Right atrium auricular region (tissue), 2 donors: ENCODE results near the gene CCSAP. TPM values are rescaled to one million over a fixed set of nuclear protein-coding genes. Genes with fewer than 3 reads are reported as not detected.
"Not testable (repeated sequence)": the region's sequence is repeated elsewhere in the genome, so short reads cannot be mapped to it uniquely, and the experiment has no call there.

ENCODE experiments used
- DNase-seq: peaks from one replicate; pipeline ENCODE4 v3.0.0-alpha.2; 2019; ENCODE audit warnings: low spot score
- H3K27ac ChIP-seq, 2 donors: fragments of 200-600 bp; sonication (generic); 1 replicate in 1 of 2; 2 replicates in 1 of 2; pipeline ENCODE4 v1.5.1; 2016 to 2019
- H3K27me3 ChIP-seq, 2 donors: fragments of 200-600 bp; sonication (generic); one replicate each; pipeline versions ENCODE4 v1.5.1 to v1.6.0; 2017 to 2019
- H3K36me3 ChIP-seq: fragments of 200-600 bp; sonication (generic); one replicate; pipeline ENCODE4 v1.5.1; 2016
- H3K4me1 ChIP-seq, 2 donors: fragments of 200-600 bp; sonication (generic); one replicate each; pipeline versions ENCODE4 v1.5.1 to v1.6.0; 2017 to 2019
- H3K4me3 ChIP-seq, 2 donors: fragments of 200-600 bp; sonication (generic); 1 replicate in 1 of 2; 2 replicates in 1 of 2; pipeline ENCODE4 v1.5.1; 2017 to 2019; ENCODE audit warnings: mild to moderate bottlenecking in 1 of 2, moderate library complexity in 1 of 2
- H3K9me3 ChIP-seq, 2 donors: fragments of 200-600 bp; sonication (generic); one replicate each; pipeline ENCODE4 v1.5.1; 2019
- CTCF ChIP-seq, 2 donors: fragments of 200-600 bp; sonication (generic); IDR thresholded peaks; one replicate each; pipeline ENCODE4 v1.5.1; 2019; ENCODE audit warnings: antibody characterized with exemption in 2 of 2
- total RNA-seq, 2 donors: library from RNA; depleted of rRNA; stranded (reverse); fragments of >200 nt; gene quantifications; one replicate each; pipeline ENCODE4 v1.1.0, GENCODE V29; 2016

CCSAP gene
- total RNA-seq, 2 donors from 2014 or later, result 2.6 to 2.7 TPM

GRCh38 chr1:229328598-229329362, 14.1 kb downstream of the CCSAP start:
- Histone ChIP-seq H3K4me3 (no peak overlapping the region), H3K4me1 (no peaks in the 10 kb centered on the region), H3K27me3 (no peaks in the 10 kb centered on the region), H3K36me3 (peaks cover 14% of the 10 kb centered on the region), H3K27ac (no peak overlapping the region), H3K9me3 (no peaks in the 10 kb centered on the region)
- no peak for TF ChIP-seq CTCF (IDR thresholded peaks at IDR 0.05)
- no peak for DNase-seq

- not testable (repeated sequence) for H3K4me3 ChIP-seq, DNase-seq, H3K4me1 ChIP-seq, H3K27ac ChIP-seq, H3K27me3 ChIP-seq, H3K9me3 ChIP-seq
- peaks cover 23% of the 10 kb centered on the region for H3K36me3 ChIP-seq
Measured at GRCh38 chr1:229327765-229328164, 15.1 kb downstream of the CCSAP start.

GRCh38 chr1:229326601-229327000, 16.2 kb downstream of the CCSAP start:
- Histone ChIP-seq H3K4me3 (no peak overlapping the region), H3K27ac (no peak overlapping the region), H3K27me3 (no peaks in the 10 kb centered on the region), H3K4me1 (no peaks in the 10 kb centered on the region), H3K9me3 (no peaks in the 10 kb centered on the region), H3K36me3 (peaks cover 29% of the 10 kb centered on the region)
- DNase-seq, result no peak
- TF ChIP-seq CTCF (IDR thresholded peaks at IDR 0.05), result no peak

- DNase-seq, result no peak
- H3K36me3 ChIP-seq, result peaks cover 30% of the 10 kb centered on the region
- no peaks in the 10 kb centered on the region for H3K27me3 ChIP-seq
- H3K27ac ChIP-seq, result no peak overlapping the region
- H3K4me3 ChIP-seq, result no peak overlapping the region
- H3K9me3 ChIP-seq, result no peaks in the 10 kb centered on the region
- no peaks in the 10 kb centered on the region for H3K4me1 ChIP-seq
- TF ChIP-seq CTCF (IDR thresholded peaks at IDR 0.05), result no peak
Measured at GRCh38 chr1:229325853-229326487, 16.9 kb downstream of the CCSAP start.

GRCh38 chr1:229325401-229325800, 17.4 kb downstream of the CCSAP start:
- H3K27ac ChIP-seq, result no peak overlapping the region
- H3K4me3 ChIP-seq, result no peak overlapping the region
- H3K36me3 ChIP-seq, result peaks cover 30% of the 10 kb centered on the region

More at GRCh38 chr1:229325401-229325800, 17.4 kb downstream of the CCSAP start:
- Histone ChIP-seq H3K4me1 (no peaks in the 10 kb centered on the region), H3K9me3 (no peaks in the 10 kb centered on the region), H3K27me3 (no peaks in the 10 kb centered on the region)
- no peak for DNase-seq
- no peak for TF ChIP-seq CTCF (IDR thresholded peaks at IDR 0.05)
